GM06990 (cell line): Measurements from ENCODE around the gene PPP1R17.

Experiments
- DNase-seq: peaks from one replicate; pipeline ENCODE4 v3.0.0-alpha.2; 2011; ENCODE audit not compliant: insufficient read length; ENCODE audit errors: extremely low read depth
- H3K27me3 ChIP-seq: replicated peaks from 2 replicates; pipeline ENCODE4 v1.6.0; 2011; ENCODE audit warnings: low read length; ENCODE audit not compliant: control insufficient read depth, insufficient read depth
- H3K36me3 ChIP-seq: 2 replicates; pipeline ENCODE4 v1.5.1; 2011; ENCODE audit warnings: low read length; ENCODE audit not compliant: control insufficient read depth, insufficient read depth
- H3K4me3 ChIP-seq: replicated peaks from 2 replicates; pipeline ENCODE4 v1.5.1; 2011; ENCODE audit warnings: low read depth, mild to moderate bottlenecking, control low read depth, low read length
- CTCF ChIP-seq: IDR thresholded peaks from 2 replicates; pipeline ENCODE4 v1.5.1; 2011; ENCODE audit warnings: low read length, control low read depth, mild to moderate bottlenecking, inconsistent platforms; ENCODE audit not compliant: insufficient read depth, poor library complexity, severe bottlenecking

The PPP1R17 gene

GRCh38 chr7:31720366-31720765 lies 33.4 kb downstream of the PPP1R17 start:
- no peaks in the 10 kb centered on the region for H3K36me3 ChIP-seq
- no peak for TF ChIP-seq CTCF
- no peak overlapping the region for H3K4me3 ChIP-seq
- no peaks in the 10 kb centered on the region for H3K27me3 ChIP-seq
- no peak for DNase-seq

- Histone ChIP-seq H3K27me3 (no peaks in the 10 kb centered on the region), H3K4me3 (no peak overlapping the region), H3K36me3 (no peaks in the 10 kb centered on the region)
- DNase-seq: no peak
- TF ChIP-seq CTCF: no peak
Measured at GRCh38 chr7:31724696-31725095, 37.7 kb downstream of the PPP1R17 start.

- Histone ChIP-seq H3K4me3 (no peak overlapping the region), H3K27me3 (no peaks in the 10 kb centered on the region), H3K36me3 (no peaks in the 10 kb centered on the region)
- no peak for DNase-seq
- peak; percentile 27 for TF ChIP-seq CTCF
Measured at GRCh38 chr7:31729195-31729804, 42.3 kb downstream of the PPP1R17 start.

GRCh38 chr7:31734456-31734855 lies 47.4 kb downstream of the PPP1R17 start:
- H3K36me3 ChIP-seq: no peaks in the 10 kb centered on the region
- DNase-seq: no peak
- no peak overlapping the region for H3K4me3 ChIP-seq
- H3K27me3 ChIP-seq: no peaks in the 10 kb centered on the region
- no peak for TF ChIP-seq CTCF

- Histone ChIP-seq H3K36me3 (no peaks in the 10 kb centered on the region), H3K27me3 (0 out of 2 replicates have a peak, but pooled peaks cover 1% of the 10 kb centered on the region), H3K4me3 (no peak overlapping the region)
- TF ChIP-seq CTCF: peak; percentile 79
- peak; percentile 13 for DNase-seq
Measured at GRCh38 chr7:31735991-31736982, 49.3 kb downstream of the PPP1R17 start.
